NB4 (cell line): Measurements from ENCODE around the gene CDC42EP5.

ENCODE experiments used
- MYC ChIP-seq: IDR thresholded peaks from 2 replicates; pipeline ENCODE4 v1.6.1; 2011; ENCODE audit warnings: low read depth, low read length
- POLR2A ChIP-seq: IDR thresholded peaks from 2 replicates; pipeline ENCODE4 v1.6.1; 2011; ENCODE audit warnings: mild to moderate bottlenecking; ENCODE audit not compliant: insufficient read length; ENCODE audit errors: extremely low read depth
- TF ChIP-seq, protein P1 (sequence below): IDR thresholded peaks from one replicate; pipeline ENCODE4 v1.5.1; 2012; ENCODE audit warnings: low read depth, low read length
- TF ChIP-seq, protein P2 (sequence below): IDR thresholded peaks from 2 replicates; pipeline ENCODE4 v1.6.1; 2011; ENCODE audit warnings: low read depth, low read length

DNA sequence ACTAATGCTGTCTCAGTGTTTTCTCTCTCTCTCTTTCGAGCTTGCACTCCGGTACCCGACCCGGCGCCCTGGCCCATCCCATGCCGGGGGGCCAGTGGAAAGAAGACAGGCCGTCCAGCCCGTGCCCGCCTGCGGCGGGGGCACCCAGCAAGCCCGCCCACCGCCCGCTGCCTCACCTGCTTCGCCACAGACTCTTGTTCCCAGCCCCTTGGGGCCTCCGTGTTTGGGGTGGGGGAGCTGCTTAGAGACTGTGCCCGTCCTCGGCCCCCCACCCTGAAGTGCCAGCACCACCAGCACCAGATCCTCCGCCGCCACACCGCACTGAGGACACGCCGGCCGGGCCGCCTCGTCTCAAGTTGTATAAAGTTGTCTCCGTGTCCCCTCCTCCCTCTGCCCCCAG is 11.9 kb downstream of the CDC42EP5 start:
- TF ChIP-seq, protein P1, sequence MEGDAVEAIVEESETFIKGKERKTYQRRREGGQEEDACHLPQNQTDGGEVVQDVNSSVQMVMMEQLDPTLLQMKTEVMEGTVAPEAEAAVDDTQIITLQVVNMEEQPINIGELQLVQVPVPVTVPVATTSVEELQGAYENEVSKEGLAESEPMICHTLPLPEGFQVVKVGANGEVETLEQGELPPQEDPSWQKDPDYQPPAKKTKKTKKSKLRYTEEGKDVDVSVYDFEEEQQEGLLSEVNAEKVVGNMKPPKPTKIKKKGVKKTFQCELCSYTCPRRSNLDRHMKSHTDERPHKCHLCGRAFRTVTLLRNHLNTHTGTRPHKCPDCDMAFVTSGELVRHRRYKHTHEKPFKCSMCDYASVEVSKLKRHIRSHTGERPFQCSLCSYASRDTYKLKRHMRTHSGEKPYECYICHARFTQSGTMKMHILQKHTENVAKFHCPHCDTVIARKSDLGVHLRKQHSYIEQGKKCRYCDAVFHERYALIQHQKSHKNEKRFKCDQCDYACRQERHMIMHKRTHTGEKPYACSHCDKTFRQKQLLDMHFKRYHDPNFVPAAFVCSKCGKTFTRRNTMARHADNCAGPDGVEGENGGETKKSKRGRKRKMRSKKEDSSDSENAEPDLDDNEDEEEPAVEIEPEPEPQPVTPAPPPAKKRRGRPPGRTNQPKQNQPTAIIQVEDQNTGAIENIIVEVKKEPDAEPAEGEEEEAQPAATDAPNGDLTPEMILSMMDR = no peak
- TF ChIP-seq MYC = no peak
- no peak for TF ChIP-seq POLR2A
- TF ChIP-seq, protein P2, sequence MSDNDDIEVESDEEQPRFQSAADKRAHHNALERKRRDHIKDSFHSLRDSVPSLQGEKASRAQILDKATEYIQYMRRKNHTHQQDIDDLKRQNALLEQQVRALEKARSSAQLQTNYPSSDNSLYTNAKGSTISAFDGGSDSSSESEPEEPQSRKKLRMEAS = no peak
